ENCODE data around the gene LRRC53.

- TF ChIP-seq CTCF (IDR thresholded peaks at IDR 0.05) (no peak), POLR2AphosphoS5 (IDR thresholded peaks at IDR 0.05; ENCODE audit: low read depth, low read length) (no peak), REST (IDR thresholded peaks at IDR 0.05; ENCODE audit: insufficient read depth in 1 of 2, low read depth in 2 of 2, low read length in 1 of 2) (no peak), TCF7L2 (IDR thresholded peaks at IDR 0.05; ENCODE audit: low read depth, low read length) (no peak), SIN3A (IDR thresholded peaks at IDR 0.05; ENCODE audit: borderline replicate concordance, insufficient read depth, low read depth, low read length) (no peak)
Measured at GRCh38 chr1:74505928-74506710, 6.3 kb downstream of the LRRC53 start.
